IMR-90 (cell line): Measurements from ENCODE around the gene CDT1. TPM values are rescaled to one million over a fixed set of nuclear protein-coding genes. Genes with fewer than 3 reads are reported as not detected.

Source experiments
- ATAC-seq: fragments of 200-7000 bp; cut with Tn5 transposase; 2 replicates; pipeline ENCODE4 v1.9.1; 2020; ENCODE audit warnings: low read depth, mild to moderate bottlenecking, moderate library complexity
- BruUV-seq: library from RNA; stranded (reverse); fragments of 400-500 nt; replicated peaks from 2 replicates; lab custom pipeline; 2021; lab: Mats Ljungman, UMichigan
- CTCF ChIA-PET: fragments of 300-600 bp; formaldehyde crosslinking; extraction: SDS; loops from one replicate; lab custom pipeline; 2021; ENCODE audit warnings: antibody characterized with exemption; lab: Yijun Ruan, JAX
- POLR2A ChIA-PET: fragments of 300-600 bp; sonication (Branson Sonifier 250); formaldehyde crosslinking; loops from one replicate; lab custom pipeline; 2022; ENCODE audit warnings: antibody characterized with exemption; ENCODE audit not compliant: unreplicated experiment; lab: Charles Lee
- DNase-seq: peaks from one replicate; pipeline ENCODE4 v3.0.0; 2013
- H2AFZ ChIP-seq: replicated peaks from 2 replicates; pipeline ENCODE3; 2013; ENCODE audit warnings: low read length, mild to moderate bottlenecking; ENCODE audit not compliant: poor library complexity
- H2AK5ac ChIP-seq: 2 replicates; pipeline ENCODE4 v1.6.1; 2013; ENCODE audit warnings: low read depth, low read length, inconsistent platforms
- H2AK9ac ChIP-seq: replicated peaks from 2 replicates; pipeline ENCODE3; 2013; ENCODE audit warnings: mild to moderate bottlenecking, low read depth, low read length, moderate library complexity; ENCODE audit not compliant: poor library complexity
- H2BK120ac ChIP-seq: 2 replicates; pipeline ENCODE4 v1.6.1; 2013; ENCODE audit warnings: low read depth, low read length, inconsistent platforms
- H2BK15ac ChIP-seq: 3 replicates; pipeline ENCODE4 v1.6.1; 2013; ENCODE audit warnings: low read depth, low read length, inconsistent platforms
- H2BK20ac ChIP-seq: 2 replicates; pipeline ENCODE4 v1.6.1; 2013; ENCODE audit warnings: low read depth, mild to moderate bottlenecking, inconsistent platforms, low read length, moderate library complexity
- H2BK5ac ChIP-seq: 2 replicates; pipeline ENCODE4 v1.6.1; 2013; ENCODE audit warnings: mild to moderate bottlenecking, low read depth, low read length, inconsistent platforms; ENCODE audit not compliant: poor library complexity, severe bottlenecking
- H3K14ac ChIP-seq: replicated peaks from 2 replicates; pipeline ENCODE4 v1.6.1; 2013; ENCODE audit warnings: low read depth, low read length, inconsistent platforms
- H3K18ac ChIP-seq: 2 replicates; pipeline ENCODE4 v1.6.1; 2013; ENCODE audit warnings: low read depth, low read length, control low read depth
- H3K23ac ChIP-seq: 2 replicates; pipeline ENCODE4 v1.6.1; 2013; ENCODE audit warnings: low read depth, low read length, inconsistent platforms
- H3K27ac ChIP-seq: 2 replicates; pipeline ENCODE4 v1.5.1; 2013; ENCODE audit warnings: mild to moderate bottlenecking, control low read depth, low read length; ENCODE audit not compliant: insufficient read depth
- H3K27me3 ChIP-seq: 2 replicates; pipeline ENCODE4 v1.6.1; 2013; ENCODE audit warnings: low read length; ENCODE audit not compliant: control insufficient read depth, insufficient read depth
- H3K36me3 ChIP-seq: 2 replicates; pipeline ENCODE4 v1.6.1; 2013; ENCODE audit warnings: low read length, mixed read lengths; ENCODE audit not compliant: control insufficient read depth, insufficient read depth
- H3K4ac ChIP-seq: 2 replicates; pipeline ENCODE4 v1.6.1; 2013; ENCODE audit warnings: low read depth, low read length, inconsistent platforms
- H3K4me1 ChIP-seq: 2 replicates; pipeline ENCODE4 v1.6.1; 2013; ENCODE audit warnings: low read length, mixed read lengths; ENCODE audit not compliant: control insufficient read depth, insufficient read depth
- H3K4me2 ChIP-seq: 2 replicates; pipeline ENCODE4 v1.6.1; 2013; ENCODE audit warnings: low read depth, mild to moderate bottlenecking, control low read depth, low read length, moderate library complexity
- H3K4me3 ChIP-seq: 2 replicates; pipeline ENCODE4 v1.5.1; 2013; ENCODE audit warnings: low read depth, mild to moderate bottlenecking, control low read depth, low read length, moderate library complexity; ENCODE audit not compliant: insufficient read depth
- H3K56ac ChIP-seq: 2 replicates; pipeline ENCODE4 v1.6.1; 2013; ENCODE audit warnings: low read length, inconsistent platforms; ENCODE audit not compliant: insufficient read depth; ENCODE audit errors: extremely low read depth
- H3K79me1 ChIP-seq, 2 experiments: 2 replicates each; pipeline ENCODE4 v1.6.1; 2013; ENCODE audit warnings: low read length in 2 of 2, inconsistent platforms in 1 of 2, low read depth in 1 of 2
- H3K9ac ChIP-seq: 2 replicates; pipeline ENCODE4 v1.6.1; 2013; ENCODE audit warnings: low read depth, low read length, control low read depth
- H3K9me1 ChIP-seq: 2 replicates; pipeline ENCODE4 v1.6.1; 2013; ENCODE audit warnings: low read length, inconsistent platforms; ENCODE audit not compliant: insufficient read depth
- H3K9me3 ChIP-seq: 2 replicates; pipeline ENCODE4 v1.6.1; 2013; ENCODE audit warnings: low read length; ENCODE audit not compliant: control insufficient read depth, insufficient read depth
- H4K20me1 ChIP-seq: 2 replicates; pipeline ENCODE4 v1.6.1; 2013; ENCODE audit warnings: low read length, inconsistent platforms; ENCODE audit not compliant: insufficient read depth
- H4K5ac ChIP-seq: 2 replicates; pipeline ENCODE4 v1.6.1; 2013; ENCODE audit warnings: mild to moderate bottlenecking, low read depth, low read length, control low read depth
- H4K8ac ChIP-seq, 2 experiments: 2 replicates each; pipeline ENCODE4 v1.6.1; 2013; ENCODE audit warnings: low read depth in 2 of 2, low read length in 2 of 2, control low read depth in 1 of 2, inconsistent platforms in 1 of 2
- H4K91ac ChIP-seq: 2 replicates; pipeline ENCODE4 v1.6.1; 2013; ENCODE audit warnings: low read depth, low read length, inconsistent platforms; ENCODE audit not compliant: insufficient read depth
- BHLHE40 ChIP-seq: fragments of 150-350 bp; IDR thresholded peaks from 2 replicates; pipeline ENCODE4 v1.6.1; 2016; ENCODE audit warnings: mild to moderate bottlenecking, low read depth, low read length
- CEBPB ChIP-seq: IDR thresholded peaks from 2 replicates; pipeline ENCODE4 v1.6.1; 2012; ENCODE audit warnings: low read depth, low read length, improper control_type of control experiment
- CHD1 ChIP-seq: IDR thresholded peaks from 2 replicates; pipeline ENCODE4 v1.6.1; 2012; ENCODE audit warnings: low read depth, low read length, improper control_type of control experiment
- FOS ChIP-seq: fragments of 150-350 bp; IDR thresholded peaks from 2 replicates; pipeline ENCODE4 v1.6.1; 2016; ENCODE audit warnings: low read depth, low read length
- MAFK ChIP-seq: IDR thresholded peaks from 2 replicates; pipeline ENCODE4 v1.6.1; 2012; ENCODE audit warnings: low read depth, low read length, improper control_type of control experiment
- MAZ ChIP-seq: IDR thresholded peaks from 2 replicates; pipeline ENCODE4 v1.6.1; 2012; ENCODE audit warnings: low read depth, mild to moderate bottlenecking, low read length, improper control_type of control experiment, moderate library complexity, borderline replicate concordance
- MXI1 ChIP-seq: IDR thresholded peaks from 2 replicates; pipeline ENCODE4 v1.6.1; 2012; ENCODE audit warnings: low read depth, mild to moderate bottlenecking, low read length, moderate library complexity, borderline replicate concordance
- NFE2L2 ChIP-seq: fragments of 150-350 bp; IDR thresholded peaks from 2 replicates; pipeline ENCODE4 v1.6.1; 2016; ENCODE audit warnings: low read depth, mild to moderate bottlenecking, low read length
- POLR2A ChIP-seq: IDR thresholded peaks from 2 replicates; pipeline ENCODE4 v1.6.1; 2012; ENCODE audit warnings: mild to moderate bottlenecking, low read depth, low read length
- RAD21 ChIP-seq: IDR thresholded peaks from 2 replicates; pipeline ENCODE4 v1.6.1; 2012; ENCODE audit warnings: low read length, improper control_type of control experiment
- RCOR1 ChIP-seq: IDR thresholded peaks from 2 replicates; pipeline ENCODE4 v1.6.1; 2012; ENCODE audit warnings: mild to moderate bottlenecking, low read length, improper control_type of control experiment; ENCODE audit not compliant: insufficient replicate concordance
- RFX5 ChIP-seq: IDR thresholded peaks from 2 replicates; pipeline ENCODE4 v1.8.0; 2012; ENCODE audit warnings: low read depth, mild to moderate bottlenecking, low read length, moderate library complexity
- SMC3 ChIP-seq: fragments of 150-350 bp; IDR thresholded peaks from 2 replicates; pipeline ENCODE4 v1.6.1; 2016; ENCODE audit warnings: low read depth, mild to moderate bottlenecking, antibody characterized with exemption, low read length, moderate library complexity
- WGBS, 2 experiments: methylation state at CpG; one replicate each; pipeline versions ENCODE4 v1.1.5 to v1.1.7; 2013; ENCODE audit warnings: missing lambda C conversion rate in 2 of 2; ENCODE audit not compliant: insufficient read length in 1 of 2; ENCODE audit errors: extremely low coverage in 2 of 2; 5-methylcytosine and 5-hydroxymethylcytosine counted together
- dilution Hi-C: fragments of 300-500 bp; cut with HindIII; formaldehyde crosslinking; loops from one replicate; pipeline ENCODE4 v1.14.3; 2018; ENCODE audit warnings: low sequenced_read_pairs; ENCODE audit not compliant: unreplicated experiment
- in situ Hi-C: fragments of 300-500 bp; cut with MboI; formaldehyde crosslinking; loops from 3 replicates; pipeline ENCODE4 v1.14.3; 2019; ENCODE audit warnings: low sequenced_read_pairs, inconsistent platforms, mixed read lengths
- intact Hi-C: fragments of 100-400 bp; cut with micrococcal nuclease; formaldehyde crosslinking; loops from 2 replicates; pipeline ENCODE4 v1.10.0; 2022
- polyA plus RNA-seq, 3 experiments: library from polyadenylated mRNA; depleted of rRNA; stranded (reverse); fragments of >200 nt; gene quantifications; 2 replicates each; pipeline ENCODE4 v1.2.3, GENCODE V29; 2012; ENCODE audit warnings: low replicate concordance in 1 of 3
- total RNA-seq: library from RNA; depleted of rRNA; stranded (reverse); fragments of >200 nt; gene quantifications from 2 replicates; pipeline ENCODE4 v1.2.3, GENCODE V29; 2012
- TF ChIP-seq, protein P1 (sequence below): fragments of 150-350 bp; IDR thresholded peaks from 2 replicates; pipeline ENCODE4 v1.6.1; 2017; ENCODE audit warnings: mild to moderate bottlenecking, antibody characterized with exemption, low read length, low read depth
- TF ChIP-seq, protein P2 (sequence below): conservative IDR thresholded peaks from 2 replicates; pipeline ENCODE4 v1.5.1; 2012; ENCODE audit warnings: mild to moderate bottlenecking, low read depth, low read length, improper control_type of control experiment
- TF ChIP-seq, protein P3 (sequence below): fragments of 150-350 bp; IDR thresholded peaks from 2 replicates; pipeline ENCODE4 v1.6.1; 2016; ENCODE audit warnings: low read depth, mild to moderate bottlenecking, low read length, moderate library complexity, borderline replicate concordance

Gene CDT1
- total and polyA plus RNA-seq, 2 of the 4 experiments (the other 2 are of a cell fraction) = 3.2 to 11.8 TPM

DNA sequence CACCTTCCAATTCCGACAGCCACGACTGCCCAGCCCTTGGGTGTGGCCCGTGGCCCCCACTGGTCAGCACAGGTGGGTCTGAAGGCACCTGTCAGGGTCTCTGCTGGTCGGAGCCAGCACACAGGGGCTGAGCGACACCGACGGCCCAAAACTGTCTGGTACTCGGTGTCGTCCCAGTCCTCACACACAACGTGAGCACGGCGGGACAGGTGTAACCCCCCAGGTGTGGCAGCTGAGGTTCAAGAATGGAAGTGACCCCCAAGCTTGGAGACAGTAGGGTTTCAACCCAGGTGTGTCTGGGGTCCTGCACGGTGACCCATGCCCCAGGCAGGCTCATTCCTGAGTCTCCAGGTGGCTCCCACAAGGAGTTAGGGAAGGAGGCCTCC lies 52.1 kb downstream of the CDT1 start:
- Histone ChIP-seq H3K27ac (no peak overlapping the region), H3K4ac (peak overlapping the region; percentile 76), H2AK5ac (peak overlapping the region; percentile 82; the same call in 1 of the 2 replicates), H2AFZ (peak overlapping the region; percentile 8), H3K4me3 (peak overlapping the region; percentile 46; the same call in 1 of the 2 replicates), H2BK20ac (no peak overlapping the region), H4K8ac (0 out of 4 replicates have a peak overlapping the region, but pooled peaks of 1 of the 2 experiments have one; percentile 33), H3K56ac (no peak overlapping the region), H3K4me1 (peaks cover 9% of the 10 kb centered on the region), H3K9ac (peak overlapping the region; percentile 54), H3K18ac (no peak overlapping the region), H4K91ac (no peak overlapping the region), H2BK15ac (no peak overlapping the region), H4K5ac (no peak overlapping the region), H3K79me1 (peaks cover 9 to 38% of the 10 kb centered on the region in 2 experiments), H4K20me1 (peaks cover 19% of the 10 kb centered on the region), H3K4me2 (peak overlapping the region; percentile 72), H3K36me3 (peaks cover 22% of the 10 kb centered on the region), H3K9me1 (0 out of 2 replicates have a peak, but pooled peaks cover 4% of the 10 kb centered on the region), H3K14ac (no peak overlapping the region; the same call in 1 of the 2 replicates), H3K27me3 (no peaks in the 10 kb centered on the region), H3K9me3 (no peaks in the 10 kb centered on the region), H2BK5ac (no peak overlapping the region), H3K23ac (no peak overlapping the region; the same call in 1 of the 2 replicates), H2BK120ac (no peak overlapping the region), H2AK9ac (peak overlapping the region; percentile 96)
- dilution Hi-C loops (no loop called here), in situ Hi-C loops (no loop called here), intact Hi-C loops (loop anchor here (2.0 to 5.0 kb wide), 2 partner anchors 72 to 361 kb away; partner anchors contain the start of gene ZNF778)
- ATAC-seq (no peak), DNase-seq (no peak)
- POLR2A ChIA-PET = no interaction called here
- CTCF ChIA-PET = no interaction called here
- TF ChIP-seq NFE2L2 = no peak
- TF ChIP-seq CEBPB = no peak
- TF ChIP-seq MXI1 = no peak
- no peak for TF ChIP-seq SMC3
- TF ChIP-seq, protein P1, sequence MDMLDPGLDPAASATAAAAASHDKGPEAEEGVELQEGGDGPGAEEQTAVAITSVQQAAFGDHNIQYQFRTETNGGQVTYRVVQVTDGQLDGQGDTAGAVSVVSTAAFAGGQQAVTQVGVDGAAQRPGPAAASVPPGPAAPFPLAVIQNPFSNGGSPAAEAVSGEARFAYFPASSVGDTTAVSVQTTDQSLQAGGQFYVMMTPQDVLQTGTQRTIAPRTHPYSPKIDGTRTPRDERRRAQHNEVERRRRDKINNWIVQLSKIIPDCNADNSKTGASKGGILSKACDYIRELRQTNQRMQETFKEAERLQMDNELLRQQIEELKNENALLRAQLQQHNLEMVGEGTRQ = no peak
- no peak for TF ChIP-seq FOS
- TF ChIP-seq POLR2A = no peak
- TF ChIP-seq CHD1 = no peak
- no peak for TF ChIP-seq BHLHE40
- no peak for TF ChIP-seq MAZ
- no peak for TF ChIP-seq RFX5
- TF ChIP-seq, protein P2, sequence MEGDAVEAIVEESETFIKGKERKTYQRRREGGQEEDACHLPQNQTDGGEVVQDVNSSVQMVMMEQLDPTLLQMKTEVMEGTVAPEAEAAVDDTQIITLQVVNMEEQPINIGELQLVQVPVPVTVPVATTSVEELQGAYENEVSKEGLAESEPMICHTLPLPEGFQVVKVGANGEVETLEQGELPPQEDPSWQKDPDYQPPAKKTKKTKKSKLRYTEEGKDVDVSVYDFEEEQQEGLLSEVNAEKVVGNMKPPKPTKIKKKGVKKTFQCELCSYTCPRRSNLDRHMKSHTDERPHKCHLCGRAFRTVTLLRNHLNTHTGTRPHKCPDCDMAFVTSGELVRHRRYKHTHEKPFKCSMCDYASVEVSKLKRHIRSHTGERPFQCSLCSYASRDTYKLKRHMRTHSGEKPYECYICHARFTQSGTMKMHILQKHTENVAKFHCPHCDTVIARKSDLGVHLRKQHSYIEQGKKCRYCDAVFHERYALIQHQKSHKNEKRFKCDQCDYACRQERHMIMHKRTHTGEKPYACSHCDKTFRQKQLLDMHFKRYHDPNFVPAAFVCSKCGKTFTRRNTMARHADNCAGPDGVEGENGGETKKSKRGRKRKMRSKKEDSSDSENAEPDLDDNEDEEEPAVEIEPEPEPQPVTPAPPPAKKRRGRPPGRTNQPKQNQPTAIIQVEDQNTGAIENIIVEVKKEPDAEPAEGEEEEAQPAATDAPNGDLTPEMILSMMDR = no peak
- no peak for TF ChIP-seq RAD21
- TF ChIP-seq MAFK = no peak
- TF ChIP-seq, protein P3, sequence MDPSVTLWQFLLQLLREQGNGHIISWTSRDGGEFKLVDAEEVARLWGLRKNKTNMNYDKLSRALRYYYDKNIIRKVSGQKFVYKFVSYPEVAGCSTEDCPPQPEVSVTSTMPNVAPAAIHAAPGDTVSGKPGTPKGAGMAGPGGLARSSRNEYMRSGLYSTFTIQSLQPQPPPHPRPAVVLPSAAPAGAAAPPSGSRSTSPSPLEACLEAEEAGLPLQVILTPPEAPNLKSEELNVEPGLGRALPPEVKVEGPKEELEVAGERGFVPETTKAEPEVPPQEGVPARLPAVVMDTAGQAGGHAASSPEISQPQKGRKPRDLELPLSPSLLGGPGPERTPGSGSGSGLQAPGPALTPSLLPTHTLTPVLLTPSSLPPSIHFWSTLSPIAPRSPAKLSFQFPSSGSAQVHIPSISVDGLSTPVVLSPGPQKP = no peak
- no peak for TF ChIP-seq RCOR1
- WGBS, 2 experiments = 81% methylated on average over 10 of the region's 13 CpGs; no CpG with 5 or more reads in 1 of the 2 experiments
- no TSS peak for BruUV-seq
